Stimulated activated CD8-positive, alpha-beta memory T cell treated with anti-CD3 and anti-CD28 coated beads, Interleukin-7, amount 100 ng/mL, for 24 hours (primary cell): ENCODE results near the gene RHCG.
"Not testable (repeated sequence)": the region's sequence is repeated elsewhere in the genome, so short reads cannot be mapped to it uniquely, and the experiment has no call there.

ENCODE experiments used
- DNase-seq: peaks from one replicate; pipeline ENCODE4 v3.0.0-alpha.2; 2020; ENCODE audit warnings: low read depth

RHCG gene

DNA sequence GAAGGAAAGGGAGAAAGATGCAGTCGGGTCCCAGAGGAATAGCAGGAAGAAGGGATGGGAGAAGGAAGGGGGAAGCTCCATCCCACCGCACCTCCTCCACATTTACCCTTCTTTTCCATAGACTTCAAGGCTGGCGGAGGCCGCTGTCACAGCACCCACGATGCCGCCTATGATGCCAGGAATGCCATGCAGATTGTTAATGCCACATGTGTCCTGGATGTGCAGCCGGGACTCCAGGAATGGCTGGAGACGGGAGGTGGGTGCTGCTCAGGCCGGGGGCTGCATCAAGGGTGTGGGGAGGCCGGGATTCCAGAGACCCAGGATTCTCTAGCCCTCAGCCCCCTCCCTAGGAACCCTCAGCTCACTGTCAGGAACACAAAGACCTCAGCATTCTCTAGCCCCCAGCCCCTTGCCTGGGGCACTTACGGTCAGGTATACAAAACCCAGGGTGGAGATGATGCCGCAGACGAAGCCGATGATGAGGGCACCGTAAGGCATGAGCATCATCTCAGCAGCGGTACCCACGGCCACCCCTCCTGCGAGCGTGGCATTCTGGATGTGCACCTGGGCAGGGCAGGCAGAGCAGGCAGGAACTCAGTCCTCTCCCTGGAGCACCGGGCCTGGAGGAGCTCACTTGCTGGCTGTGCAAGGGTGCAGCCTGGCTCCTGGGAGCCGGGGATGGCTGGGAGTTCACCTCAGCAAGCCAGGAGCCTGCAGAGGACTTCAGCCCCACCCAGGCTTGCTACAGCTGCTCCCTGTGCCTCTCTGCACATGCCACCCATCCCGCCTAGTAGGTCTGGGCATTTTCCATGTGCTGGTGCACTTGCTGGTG, 18.8 kb downstream of the RHCG start:
- no peak for DNase-seq

DNA sequence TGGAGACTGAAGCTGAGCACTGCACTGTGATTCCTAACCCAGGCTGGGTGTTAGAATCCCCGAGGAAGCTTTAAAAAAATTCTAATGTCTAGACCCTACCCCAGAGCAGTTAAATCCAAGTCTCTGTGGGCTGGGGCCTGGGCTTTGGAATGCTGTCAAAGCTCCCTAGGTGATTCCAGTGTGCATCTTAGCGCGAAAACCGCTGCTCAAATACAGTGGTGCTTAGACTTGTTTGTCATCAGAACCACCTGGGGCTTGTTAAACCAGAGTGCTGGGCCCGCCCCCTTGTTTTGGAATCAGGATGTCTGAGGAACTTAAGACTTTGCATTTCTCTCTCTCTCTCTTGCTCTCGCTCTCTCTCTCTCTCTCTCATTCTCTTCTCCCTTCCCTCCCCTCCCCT, 20.7 kb downstream of the RHCG start:
- no peak for DNase-seq

GRCh38 chr15:89472785-89473256, 23.6 kb downstream of the RHCG start:
- DNase-seq, result no peak

DNA sequence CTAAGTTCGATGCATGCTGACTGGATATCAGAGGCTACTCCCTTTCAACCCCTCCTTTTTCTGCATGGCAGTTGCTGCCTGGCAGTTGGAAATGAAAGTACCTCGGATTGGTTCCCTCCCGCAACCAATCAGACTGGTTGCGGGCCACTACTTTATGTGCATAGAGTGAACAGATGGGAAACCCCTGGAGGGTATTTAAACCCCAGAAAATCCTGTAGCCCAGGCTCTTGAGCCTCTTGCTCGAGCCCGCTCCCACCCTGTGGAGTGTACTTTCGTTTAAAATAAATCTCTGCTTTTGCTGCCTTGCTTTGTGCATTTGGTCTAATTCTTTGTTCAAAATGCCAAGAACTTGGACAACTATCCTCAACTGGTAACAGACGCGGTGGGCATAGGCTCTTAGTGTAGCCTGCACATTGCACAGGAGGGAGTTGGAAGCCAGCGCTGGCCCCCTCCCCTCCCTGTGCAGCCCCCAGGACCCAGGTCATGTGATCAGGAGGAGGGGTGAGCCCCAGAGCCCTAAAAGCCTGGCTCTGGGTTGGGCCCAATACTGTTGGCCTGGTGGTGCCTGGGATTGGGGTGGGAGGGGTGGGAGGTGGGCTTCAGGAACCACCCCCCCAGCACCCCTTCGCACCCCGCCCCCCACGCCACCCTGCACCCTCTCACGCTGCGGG, 26.8 kb downstream of the RHCG start:
- no peak for DNase-seq

DNA sequence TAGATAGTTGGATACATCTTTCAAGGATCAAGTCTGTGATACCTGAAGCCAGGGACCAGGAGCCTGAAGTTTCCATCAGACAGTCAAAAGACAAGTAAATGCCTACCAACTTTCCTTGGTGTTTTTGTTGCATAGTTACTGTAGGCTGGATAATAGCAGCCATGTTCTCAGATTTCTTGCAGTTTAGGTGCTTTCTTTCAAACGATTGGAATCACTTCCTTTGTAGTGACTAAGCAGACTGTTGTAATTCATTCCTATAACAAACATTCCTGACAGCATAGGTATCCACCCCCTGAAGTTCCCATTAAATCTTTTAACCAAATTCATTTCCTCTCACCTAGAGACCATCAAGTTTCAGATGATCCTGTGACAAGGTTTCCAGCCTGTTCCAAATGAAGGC, 27.6 kb downstream of the RHCG start:
- DNase-seq, result not testable (repeated sequence)

- no peak for DNase-seq
Measured at GRCh38 chr15:89463113-89463512, 33.3 kb downstream of the RHCG start.

DNA sequence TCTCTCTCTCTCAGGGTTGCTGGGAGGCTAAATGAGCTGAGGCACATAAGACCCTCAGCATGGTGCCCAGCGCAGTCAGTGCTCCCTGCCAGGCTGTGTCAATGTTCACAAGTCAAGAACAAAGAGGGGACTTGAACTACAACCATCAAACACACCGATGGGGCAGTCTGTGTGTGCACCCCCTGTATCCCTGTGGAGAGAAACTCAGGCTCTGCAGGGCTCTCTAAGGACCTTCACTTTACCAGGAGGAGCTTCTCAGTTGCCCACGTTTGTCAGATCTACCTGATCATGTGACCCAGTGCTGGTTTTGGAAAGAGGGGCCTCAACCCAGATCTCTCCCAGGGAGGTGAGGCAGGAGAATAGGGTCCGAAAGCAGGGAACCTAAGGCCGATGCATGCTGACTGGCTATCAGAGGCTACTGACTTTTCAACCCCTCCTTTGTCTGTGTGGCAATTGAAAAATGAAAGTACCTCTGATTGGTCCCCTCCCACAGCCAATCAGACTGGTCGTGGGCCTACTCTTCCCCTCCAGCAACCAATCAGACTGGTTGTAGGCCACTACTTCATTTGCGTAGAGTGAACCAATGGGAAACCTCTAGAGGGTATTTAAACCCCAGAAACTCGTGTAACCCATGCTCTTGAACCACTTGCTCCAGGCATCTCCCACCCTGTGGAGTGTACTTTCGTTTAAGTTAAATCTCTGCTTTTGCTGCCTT, 34.0 kb downstream of the RHCG start:
- no peak for DNase-seq

DNA sequence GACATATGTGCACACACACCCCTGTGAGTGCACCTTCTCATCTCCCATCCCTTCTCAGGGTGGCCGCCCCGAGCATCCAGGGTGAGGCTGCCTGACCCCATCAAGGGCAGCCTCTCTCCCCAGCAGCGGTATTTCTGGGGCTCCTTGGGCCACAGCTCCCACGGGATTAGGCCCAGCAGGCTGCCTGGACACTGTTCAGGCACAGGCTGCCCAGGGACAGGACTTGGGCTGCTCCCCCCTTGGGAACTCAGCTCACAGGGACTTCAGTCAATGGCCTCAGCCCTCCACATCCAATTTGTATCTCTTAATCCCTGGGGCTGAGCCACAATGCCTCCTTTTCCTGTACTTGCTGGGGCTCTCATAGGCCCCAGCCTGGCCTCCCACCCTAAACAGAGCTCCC, 35.0 kb downstream of the RHCG start:
- no peak for DNase-seq

DNA sequence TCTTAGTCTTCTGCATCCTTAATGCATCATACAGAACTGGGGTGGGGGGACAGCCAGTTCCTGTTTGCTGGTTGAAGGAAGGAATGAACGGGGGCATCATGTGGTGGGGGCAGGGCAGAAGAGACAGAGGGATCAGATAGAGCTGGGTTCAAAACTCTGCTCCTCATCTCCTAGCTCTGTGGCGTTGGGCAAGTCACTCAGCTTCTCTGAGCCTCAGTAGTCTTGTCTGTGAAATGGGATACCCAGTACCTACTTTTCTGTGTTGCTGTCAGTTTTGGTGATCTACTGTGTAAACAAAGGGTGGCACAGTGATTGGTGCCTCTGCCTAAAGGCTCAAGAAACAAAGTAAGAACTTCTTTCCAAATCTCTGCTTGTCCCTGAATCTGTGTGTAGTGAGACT, 36.3 kb downstream of the RHCG start:
- no peak for DNase-seq

DNA sequence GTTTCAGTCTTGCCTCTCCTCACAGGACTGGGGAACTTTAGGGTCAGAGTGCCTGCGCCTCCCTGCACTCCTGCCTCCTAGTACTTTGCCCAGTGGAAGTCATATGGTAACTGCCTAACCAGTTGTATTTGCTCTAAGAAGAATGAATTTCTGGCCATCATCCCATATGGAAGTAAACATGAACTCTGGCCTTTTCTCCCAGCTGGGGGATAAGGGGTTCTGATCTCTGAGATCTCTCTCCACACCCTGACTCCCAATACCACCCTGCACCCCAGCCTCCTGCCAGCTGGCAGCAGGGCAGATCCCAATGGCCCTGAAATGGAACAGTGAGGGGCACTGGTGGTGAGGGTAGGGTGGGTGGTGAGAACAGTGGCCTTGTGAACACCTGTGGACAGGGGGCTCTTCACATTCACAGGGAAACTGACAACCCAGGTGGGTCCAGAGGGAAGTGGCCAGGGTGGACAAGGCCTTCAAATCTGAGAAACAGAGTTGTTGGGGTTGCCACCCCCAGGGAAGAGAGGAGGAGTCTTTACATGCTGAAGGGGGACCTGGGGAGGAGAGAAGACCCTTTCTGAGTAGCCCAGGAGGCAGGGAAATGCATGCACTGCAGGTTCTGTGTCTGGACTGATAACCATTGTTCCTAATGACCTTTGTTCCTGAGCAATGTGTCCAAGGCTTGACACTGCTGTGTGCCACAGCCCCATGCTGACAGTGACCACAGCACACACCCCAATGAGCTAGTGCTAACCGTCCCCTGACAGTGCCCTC, 36.9 kb downstream of the RHCG start:
- DNase-seq, result no peak

- DNase-seq, result no peak
Measured at GRCh38 chr15:89458440-89458839, 37.9 kb downstream of the RHCG start.

DNA sequence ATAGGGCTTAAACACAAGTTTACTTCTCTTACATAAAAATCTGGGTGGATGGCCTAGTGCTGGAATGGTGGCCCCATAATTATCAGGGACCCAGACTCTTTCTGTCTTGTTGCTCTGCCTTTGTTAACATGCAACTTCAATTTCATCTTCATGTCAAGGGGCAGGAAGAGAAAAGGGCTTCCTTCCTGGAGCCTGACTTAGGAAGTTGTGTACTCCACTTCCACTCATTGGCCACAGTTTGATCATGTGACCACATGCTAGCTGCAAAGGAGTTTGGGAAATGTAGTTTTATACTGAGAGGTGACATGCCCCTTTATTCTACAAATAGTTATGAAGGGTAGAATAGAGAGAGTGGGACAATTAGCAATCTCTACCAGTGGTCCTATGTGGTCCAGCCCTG, 39.3 kb downstream of the RHCG start:
- DNase-seq, result no peak

- DNase-seq, result no peak
Measured at GRCh38 chr15:89455535-89455934, 40.8 kb downstream of the RHCG start.

GRCh38 chr15:89452330-89452836, 44.0 kb downstream of the RHCG start:
- no peak for DNase-seq

DNA sequence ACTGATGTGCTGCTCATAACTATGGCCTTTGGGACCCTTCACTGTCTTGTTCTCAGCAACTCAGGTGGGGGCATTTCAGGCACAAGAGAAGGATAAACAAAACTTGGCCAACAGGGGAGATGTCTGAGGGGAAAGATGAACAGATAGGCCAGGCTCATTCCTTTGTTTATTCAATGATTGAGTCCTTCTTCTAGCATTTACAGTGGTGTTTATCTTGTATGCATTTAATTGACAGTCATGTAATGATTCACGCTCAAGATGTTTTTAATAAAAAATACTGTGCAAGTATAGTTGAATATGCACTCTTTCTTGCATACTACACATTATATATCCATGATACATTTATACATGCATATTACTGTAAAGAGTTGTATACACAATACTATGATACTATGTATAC, 44.5 kb downstream of the RHCG start:
- DNase-seq, result no peak

DNA sequence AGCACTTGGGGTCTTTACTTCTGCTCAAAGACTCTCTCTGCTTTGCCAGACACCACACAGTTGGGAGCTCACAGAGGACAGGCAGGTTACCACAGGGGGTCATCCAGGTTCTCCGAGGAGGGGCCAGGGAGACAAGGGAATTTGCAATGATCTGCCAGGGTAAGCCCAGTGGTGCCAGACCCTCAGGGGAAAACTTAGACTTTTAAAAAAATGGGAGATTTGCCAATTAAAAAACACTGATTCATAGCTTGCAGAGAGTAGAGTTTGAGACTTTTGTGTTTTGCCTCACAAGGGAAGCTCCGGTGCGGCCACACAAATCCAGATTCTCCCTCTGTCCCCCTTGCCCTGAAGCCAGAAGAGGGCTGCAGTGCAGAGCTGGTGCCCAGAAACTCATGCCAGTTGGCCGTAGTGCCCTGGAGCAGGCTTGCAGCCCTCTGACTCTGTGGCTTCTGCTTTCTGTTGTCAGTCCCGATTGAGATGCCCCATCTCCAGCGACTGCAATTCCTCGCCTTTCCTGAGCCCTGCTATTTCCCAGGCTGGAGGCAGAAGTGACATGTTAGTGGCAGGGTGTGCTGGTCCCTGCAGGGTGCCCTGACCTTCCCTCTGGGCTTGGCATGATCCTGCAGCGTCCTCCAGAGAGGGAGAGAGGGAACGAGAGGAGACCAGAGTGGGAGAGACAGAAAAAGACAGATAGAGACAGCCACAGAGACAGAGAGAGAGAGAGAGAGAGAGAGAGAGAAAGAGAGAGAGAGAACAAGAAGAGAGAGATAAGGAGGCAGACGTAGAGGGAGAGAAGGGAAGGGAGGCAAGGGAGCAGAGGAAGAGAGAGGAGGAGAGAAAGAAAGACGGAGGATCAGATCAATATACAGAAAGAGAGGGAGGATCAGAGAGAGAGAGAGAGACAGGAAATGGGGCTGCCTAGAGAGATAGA, 46.0 kb downstream of the RHCG start:
- no peak for DNase-seq

GRCh38 chr15:89448825-89449224, 47.6 kb downstream of the RHCG start:
- DNase-seq, result no peak

DNA sequence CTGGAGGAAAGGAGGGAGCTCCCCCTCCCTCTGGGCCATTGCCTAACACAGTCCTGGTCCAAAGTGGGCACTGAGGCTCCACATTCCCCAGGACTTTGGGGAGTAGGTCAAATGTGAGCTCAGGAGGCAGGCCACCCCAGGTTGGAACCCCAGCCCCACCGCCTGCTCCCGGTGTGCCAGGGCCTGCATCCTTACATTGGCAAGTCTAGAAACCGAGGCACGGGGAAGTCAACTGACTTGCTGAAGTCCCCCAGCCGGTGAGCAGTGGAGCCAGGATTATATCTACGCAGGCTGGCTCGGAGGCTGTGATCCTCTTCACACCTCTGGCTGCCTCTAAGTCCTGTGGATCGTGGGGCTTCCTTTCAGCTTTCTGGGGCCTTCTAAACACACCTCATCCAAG, 48.7 kb downstream of the RHCG start:
- DNase-seq, result no peak

DNA sequence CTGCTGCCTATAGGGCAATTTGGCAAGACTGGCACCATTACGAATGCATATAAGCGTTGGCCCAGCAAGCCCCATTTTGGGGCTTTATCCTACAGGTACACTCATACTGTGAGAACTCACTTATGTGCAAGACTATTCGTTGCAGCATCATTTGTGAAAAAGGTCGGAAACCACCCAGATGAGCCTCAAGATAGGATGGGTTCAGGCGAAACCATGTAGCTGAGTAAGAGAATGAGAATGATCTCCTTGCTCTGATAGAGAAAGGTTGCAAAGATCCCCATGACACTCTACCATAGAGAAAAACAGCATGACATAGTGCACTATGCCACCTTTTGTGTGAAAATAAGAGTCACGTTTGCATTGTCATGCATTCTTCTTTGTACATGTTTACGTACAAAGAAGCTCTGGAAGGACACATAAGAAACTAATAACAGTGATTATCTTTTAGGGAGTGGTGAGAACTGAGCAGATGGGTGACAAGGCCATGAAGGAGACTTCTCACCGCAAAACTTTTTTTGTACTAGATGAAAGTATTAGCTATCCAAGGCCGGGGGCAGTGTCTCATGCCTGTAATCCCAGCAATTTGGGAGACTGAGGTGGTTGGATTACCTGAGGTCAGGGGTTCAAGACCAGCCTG, 50.0 kb downstream of the RHCG start:
- no peak for DNase-seq

DNA sequence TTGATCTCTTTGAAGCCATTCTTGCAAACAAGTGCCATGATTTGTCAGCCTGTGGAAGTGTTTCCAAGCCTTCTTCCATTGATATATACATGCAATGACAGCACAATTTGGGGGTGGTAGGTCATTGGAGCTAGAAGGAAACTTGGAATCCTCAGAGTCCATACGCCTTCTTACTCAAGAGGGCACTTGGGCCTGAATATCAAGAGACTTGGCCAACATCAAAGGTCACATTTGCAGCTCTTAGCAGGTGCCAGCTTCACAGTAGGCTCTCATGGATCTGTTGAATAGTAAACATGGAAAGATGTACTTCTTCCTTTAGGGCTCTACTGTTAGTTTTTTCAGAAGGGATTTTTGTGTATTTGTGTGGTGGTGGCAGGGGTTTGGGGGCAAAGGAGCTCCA, 50.9 kb downstream of the RHCG start:
- DNase-seq, result no peak
